Measurements from ENCODE around the gene SAP30BP.

SAP30BP gene

GRCh38 chr17:75691801-75692626 lies 24.9 kb downstream of the SAP30BP start:
- no peak for DNase-seq

GRCh38 chr17:75692976-75693375 lies 25.8 kb downstream of the SAP30BP start:
- DNase-seq, result no peak

GRCh38 chr17:75693500-75694481 lies 26.7 kb downstream of the SAP30BP start:
- no peak for DNase-seq

GRCh38 chr17:75694536-75694935 lies 27.4 kb downstream of the SAP30BP start:
- DNase-seq, result no peak

GRCh38 chr17:75695141-75695829 lies 28.1 kb downstream of the SAP30BP start:
- no peak for DNase-seq

GRCh38 chr17:75695830-75696271 lies 28.7 kb downstream of the SAP30BP start:
- DNase-seq, result no peak

GRCh38 chr17:75697651-75698291 lies 30.6 kb downstream of the SAP30BP start:
- DNase-seq, result no peak

GRCh38 chr17:75698659-75699058 lies 31.5 kb downstream of the SAP30BP start:
- no peak for DNase-seq

GRCh38 chr17:75701288-75701687 lies 34.1 kb downstream of the SAP30BP start:
- no peak for DNase-seq

- no peak for DNase-seq
These were observed 36.1 kb downstream of the SAP30BP start for GRCh38 chr17:75703191-75703590.

- DNase-seq, result no peak
These were observed 36.5 kb downstream of the SAP30BP start for GRCh38 chr17:75703591-75703990.

- DNase-seq, result no peak
These were observed 38.1 kb downstream of the SAP30BP start for GRCh38 chr17:75704963-75705875.

- DNase-seq, result no peak
These were observed 39.0 kb downstream of the SAP30BP start for GRCh38 chr17:75706042-75706728.

GRCh38 chr17:75707079-75707571 lies 40.0 kb downstream of the SAP30BP start:
- DNase-seq, result no peak

- no peak for DNase-seq
These were observed 45.3 kb downstream of the SAP30BP start for GRCh38 chr17:75712446-75712845.

GRCh38 chr17:75719732-75720131 lies 52.6 kb downstream of the SAP30BP start:
- no peak for DNase-seq

GRCh38 chr17:75720656-75721462 lies 53.7 kb downstream of the SAP30BP start, which contains the start of gene ITGB4:
TSS of gene ITGB4 (plus strand) at chr17:75721459. CDS start at chr17:75724704, 3,245 bp downstream.
- no peak for DNase-seq

GRCh38 chr17:75721463-75722011 lies 54.4 kb downstream of the SAP30BP start:
- DNase-seq, result no peak

- no peak for DNase-seq
These were observed 54.9 kb downstream of the SAP30BP start for GRCh38 chr17:75722076-75722475.

All from NCI-H187 treated with DMSO at 0.1 percent for 48 hours (cell line).